HepG2 (cell line): ENCODE results near the gene SLC44A5. TPM values are rescaled to one million over a fixed set of nuclear protein-coding genes. Genes with fewer than 3 reads are reported as not detected.

Experiments
- ATAC-seq: fragments of 200-7000 bp; cut with Tn5 transposase; 3 replicates; pipeline ENCODE4 v1.9.1; 2020; ENCODE audit warnings: mild to moderate bottlenecking, moderate library complexity
- BruUV-seq: library from RNA; stranded (reverse); fragments of 400-500 nt; replicated peaks from 2 replicates; lab custom pipeline; 2021; lab: Mats Ljungman, UMichigan
- CTCF ChIA-PET: fragments of 300-600 bp; formaldehyde crosslinking; extraction: SDS; loops from one replicate; lab custom pipeline; 2021; ENCODE audit warnings: low total read pairs, inconsistent platforms, low intra/inter-chr PET ratio; lab: Yijun Ruan, JAX
- POLR2A ChIA-PET: fragments of 350-600 bp; sonication (Branson Sonifier 250); formaldehyde crosslinking; loops from one replicate; lab custom pipeline; 2020; ENCODE audit warnings: antibody characterized with exemption, inconsistent platforms; lab: Yijun Ruan, JAX
- DNase-seq: peaks from one replicate; pipeline ENCODE4 v3.0.0-alpha.2; 2015; ENCODE audit warnings: low spot score
- FAIRE-seq: peaks from 3 replicates; lab custom pipeline; 2011; peaks lifted over from hg19 to GRCh38; lab: Jason Lieb, UNC
- H2AFZ ChIP-seq: one replicate; pipeline ENCODE4 v1.6.1; 2011; ENCODE audit warnings: low read length, inconsistent platforms
- H3K27ac ChIP-seq: fragments of 300-600 bp; 3 replicates; pipeline ENCODE4 v1.8.0; 2011; ENCODE audit warnings: mixed run types, mild to moderate bottlenecking, mixed read lengths, low read length, inconsistent platforms; ENCODE audit not compliant: insufficient read depth; ENCODE audit errors: extremely low read length
- H3K27me3 ChIP-seq, 2 experiments: fragments of 200-600 bp in 1 of 2; 2 replicates in 1 of 2; 3 replicates in 1 of 2; pipeline versions ENCODE4 v1.6.0 to v1.8.0; 2011; ENCODE audit warnings: low read length in 2 of 2, mild to moderate bottlenecking in 2 of 2, moderate library complexity in 2 of 2, inconsistent platforms in 1 of 2; ENCODE audit not compliant: insufficient read depth in 2 of 2, control insufficient read depth in 1 of 2
- H3K36me3 ChIP-seq, 2 experiments: fragments of 200-600 bp in 1 of 2; replicated peaks in 1 of 2; 2 replicates in 1 of 2; 3 replicates in 1 of 2; pipeline versions ENCODE4 v1.5.1 to v1.8.0; 2011; ENCODE audit warnings: low read length in 2 of 2, inconsistent platforms in 1 of 2; ENCODE audit not compliant: insufficient read depth in 2 of 2, control insufficient read depth in 1 of 2
- H3K4me1 ChIP-seq: 2 replicates; pipeline ENCODE4 v1.5.1; 2012; ENCODE audit warnings: low read length, inconsistent platforms; ENCODE audit not compliant: insufficient read depth
- H3K4me2 ChIP-seq: 2 replicates; pipeline ENCODE4 v1.6.0; 2011; ENCODE audit warnings: low read depth, low read length, inconsistent platforms
- H3K4me3 ChIP-seq, 3 experiments: fragments of 200-600 bp in 1 of 3; sonication (generic), shearing (Covaris generic) in 1 of 3; replicated peaks in 1 of 3; 2 replicates each; pipeline ENCODE4 v1.5.1; 2011 to 2016; ENCODE audit warnings: low read length in 3 of 3, inconsistent platforms in 2 of 3, low read depth in 2 of 3, mild to moderate bottlenecking in 2 of 3, control low read depth in 1 of 3, mixed read lengths in 1 of 3; ENCODE audit not compliant: insufficient read depth in 1 of 3
- H3K79me2 ChIP-seq: one replicate; pipeline ENCODE4 v1.6.1; 2011; ENCODE audit warnings: low read length, inconsistent platforms; ENCODE audit not compliant: insufficient read depth
- H3K9ac ChIP-seq: 2 replicates; pipeline ENCODE4 v1.6.0; 2011; ENCODE audit warnings: mild to moderate bottlenecking, low read depth, low read length, inconsistent platforms; ENCODE audit not compliant: insufficient read depth
- H3K9me3 ChIP-seq: 2 replicates; pipeline ENCODE4 v1.5.1; 2012; ENCODE audit warnings: mild to moderate bottlenecking, low read length
- H4K20me1 ChIP-seq: 2 replicates; pipeline ENCODE4 v1.6.0; 2011; ENCODE audit warnings: inconsistent platforms, mild to moderate bottlenecking, low read length, moderate library complexity; ENCODE audit not compliant: insufficient read depth
- ATF1 ChIP-seq: IDR thresholded peaks from 2 replicates; pipeline ENCODE4 v1.6.1; 2016; ENCODE audit warnings: mild to moderate bottlenecking, control low read depth
- ATF7-NPFF ChIP-seq: sonication (generic); formaldehyde crosslinking; IDR thresholded peaks from 2 replicates; pipeline ENCODE4 v1.8.1; 2023; ENCODE audit warnings: mild to moderate bottlenecking, low read depth, missing genetic modification reagents, moderate library complexity
- HNF4G ChIP-seq, 2 experiments: sonication (generic) in 1 of 2; formaldehyde crosslinking in 1 of 2; IDR thresholded peaks; 2 replicates each; pipeline versions ENCODE4 v1.4.0 to v1.6.1; 2011 to 2020; ENCODE audit warnings: borderline replicate concordance in 2 of 2, low read depth in 2 of 2, mild to moderate bottlenecking in 2 of 2, low read length in 1 of 2, missing genetic modification reagents in 1 of 2, moderate library complexity in 1 of 2
- LRRFIP1 ChIP-seq: sonication (generic); formaldehyde crosslinking; conservative IDR thresholded peaks from 2 replicates; pipeline ENCODE4 v1.4.0; 2020; ENCODE audit warnings: missing genetic modification reagents
- MBD4 ChIP-seq: IDR thresholded peaks from 2 replicates; pipeline ENCODE4 v1.6.1; 2012; ENCODE audit warnings: low read length, inconsistent platforms, borderline replicate concordance
- MTF1 ChIP-seq: sonication (generic); formaldehyde crosslinking; IDR thresholded peaks from 2 replicates; pipeline ENCODE4 v1.5.0; 2020; ENCODE audit warnings: missing genetic modification reagents
- ONECUT2 ChIP-seq: sonication (generic); formaldehyde crosslinking; IDR thresholded peaks from 2 replicates; pipeline ENCODE4 v1.4.0; 2020; ENCODE audit warnings: missing genetic modification reagents
- PHF8 ChIP-seq: sonication (generic); formaldehyde crosslinking; IDR thresholded peaks from 2 replicates; pipeline ENCODE4 v1.5.0; 2020; ENCODE audit warnings: missing genetic modification reagents
- RNF219 ChIP-seq: sonication (generic); formaldehyde crosslinking; IDR thresholded peaks from 2 replicates; pipeline ENCODE4 v1.5.0; 2020; ENCODE audit warnings: mild to moderate bottlenecking, missing genetic modification reagents
- THAP11 ChIP-seq: IDR thresholded peaks from 2 replicates; pipeline ENCODE4 v1.6.1; 2016; ENCODE audit warnings: missing biosample characterization, missing genetic modification reagents
- TRIM24 ChIP-seq: sonication (generic); formaldehyde crosslinking; IDR thresholded peaks from 2 replicates; pipeline ENCODE4 v1.8.0; 2022; ENCODE audit warnings: mild to moderate bottlenecking, missing genetic modification reagents
- TSC22D2 ChIP-seq: sonication (generic); formaldehyde crosslinking; IDR thresholded peaks from 2 replicates; pipeline ENCODE4 v1.5.1; 2020; ENCODE audit warnings: missing genetic modification reagents, mild to moderate bottlenecking, borderline replicate concordance
- ZFP1 ChIP-seq: IDR thresholded peaks from 2 replicates; pipeline ENCODE4 v1.6.1; 2016
- ZKSCAN5 ChIP-seq: sonication (generic); formaldehyde crosslinking; IDR thresholded peaks from 2 replicates; pipeline ENCODE4 v1.5.1; 2020; ENCODE audit warnings: mild to moderate bottlenecking, missing genetic modification reagents
- ZNF350 ChIP-seq: sonication (generic); formaldehyde crosslinking; IDR thresholded peaks from 2 replicates; pipeline ENCODE4 v1.4.0; 2020; ENCODE audit warnings: mild to moderate bottlenecking, low read depth, missing genetic modification reagents, borderline replicate concordance
- ZNF761 ChIP-seq: sonication (generic); formaldehyde crosslinking; conservative IDR thresholded peaks from 2 replicates; pipeline ENCODE4 v1.4.0; 2020; ENCODE audit warnings: mild to moderate bottlenecking, missing genetic modification reagents
- WGBS: methylation state at CpG from one replicate; pipeline ENCODE4 v1.1.6; 2017; ENCODE audit warnings: low lambda C conversion rate; 5-methylcytosine and 5-hydroxymethylcytosine counted together
- in situ Hi-C: cut with HindIII; loops from 2 replicates; pipeline ENCODE4 v1.10.0; 2017; ENCODE audit warnings: low pct_unique_long_range_greater_than_20kb; ENCODE audit not compliant: extremely low pct_ligation_motif_present
- intact Hi-C: fragments of 100-400 bp; cut with micrococcal nuclease; formaldehyde crosslinking; loops from one replicate; pipeline ENCODE4 v1.10.0; 2022; ENCODE audit not compliant: unreplicated experiment
- polyA plus RNA-seq, 8 experiments: library from polyadenylated mRNA; depleted of rRNA in 3 of 8; stranded (reverse) in 7 of 8; unstranded in 1 of 8; fragments of >200 nt; fragmentation: Illumina TruSeq in 4 of 8; extraction: Trizol in 4 of 8; gene quantifications; 2 replicates each; pipeline versions ENCODE4 v1.2.1 to v1.2.3, GENCODE V29; 2011 to 2016; ENCODE audit warnings: low read depth in 4 of 8, missing spikeins in 1 of 8, mixed read lengths in 1 of 8; ENCODE audit not compliant: insufficient read depth in 1 of 8
- total RNA-seq, 5 experiments: library from RNA; depleted of rRNA; stranded (reverse); fragments of >200 nt; fragmentation: Illumina TruSeq; extraction: Trizol; gene quantifications; 2 replicates each; pipeline ENCODE4 v1.2.3, GENCODE V29; 2016; ENCODE audit warnings: low read depth in 1 of 5
- TF ChIP-seq, protein P1 (sequence below): sonication (generic); formaldehyde crosslinking; IDR thresholded peaks from 2 replicates; pipeline ENCODE4 v1.4.0; 2020; ENCODE audit warnings: missing genetic modification reagents
- TF ChIP-seq, protein P2 (sequence below): IDR thresholded peaks from 2 replicates; pipeline ENCODE4 v1.6.1; 2016

SLC44A5 gene
- total and polyA plus RNA-seq, 2 of the 13 experiments (the other 11 are each of a cell fraction or from before 2014, with no cell fraction given) = 8.0 to 16.0 TPM

- no peak for TF ChIP-seq THAP11 (CRISPR knock-in tag)
Measured at GRCh38 chr1:75400716-75401115, 210.2 kb downstream of the SLC44A5 start (continued).

GRCh38 chr1:75396745-75397144 is 214.2 kb downstream of the SLC44A5 start:
- Histone ChIP-seq H3K4me2 (no peak overlapping the region), H4K20me1 (no peaks in the 10 kb centered on the region), H3K4me3 (no peak overlapping the region), H3K79me2 (no peaks in the 10 kb centered on the region), H3K9me3 (no peaks in the 10 kb centered on the region), H2AFZ (no peak overlapping the region), H3K36me3 (no peaks in the 10 kb centered on the region), H3K27me3 (no peaks in the 10 kb centered on the region), H3K27ac (no peak overlapping the region), H3K4me1 (no peaks in the 10 kb centered on the region), H3K9ac (no peak overlapping the region)
- ATAC-seq (no peak), DNase-seq (no peak), FAIRE-seq (no peak)
- in situ Hi-C loops = no loop called here
- intact Hi-C loops = no loop called here
- TF ChIP-seq MBD4 = no peak
- no peak for TF ChIP-seq MTF1 (CRISPR knock-in tag)
- no peak for TF ChIP-seq ZNF761
- no peak for TF ChIP-seq HNF4G (IDR thresholded peaks at IDR 0.05; ENCODE audit: borderline replicate concordance, low read depth, low read length)
- no peak for TF ChIP-seq HNF4G (CRISPR knock-in tag; IDR thresholded peaks at IDR 0.05; ENCODE audit: borderline replicate concordance, low read depth)
- TF ChIP-seq TRIM24 (CRISPR knock-in tag) = no peak
- no peak for TF ChIP-seq ONECUT2
- TF ChIP-seq ZKSCAN5 (CRISPR knock-in tag) = no peak
- no peak for TF ChIP-seq PHF8 (CRISPR knock-in tag)
- no peak for TF ChIP-seq ATF1 (CRISPR knock-in tag)
- TF ChIP-seq LRRFIP1 (CRISPR knock-in tag) = no peak
- TF ChIP-seq ATF7-NPFF = no peak
- TF ChIP-seq TSC22D2 (CRISPR knock-in tag) = no peak
- TF ChIP-seq ZNF350 (CRISPR knock-in tag) = no peak
- TF ChIP-seq RNF219 (CRISPR knock-in tag) = no peak
- TF ChIP-seq, protein P1, sequence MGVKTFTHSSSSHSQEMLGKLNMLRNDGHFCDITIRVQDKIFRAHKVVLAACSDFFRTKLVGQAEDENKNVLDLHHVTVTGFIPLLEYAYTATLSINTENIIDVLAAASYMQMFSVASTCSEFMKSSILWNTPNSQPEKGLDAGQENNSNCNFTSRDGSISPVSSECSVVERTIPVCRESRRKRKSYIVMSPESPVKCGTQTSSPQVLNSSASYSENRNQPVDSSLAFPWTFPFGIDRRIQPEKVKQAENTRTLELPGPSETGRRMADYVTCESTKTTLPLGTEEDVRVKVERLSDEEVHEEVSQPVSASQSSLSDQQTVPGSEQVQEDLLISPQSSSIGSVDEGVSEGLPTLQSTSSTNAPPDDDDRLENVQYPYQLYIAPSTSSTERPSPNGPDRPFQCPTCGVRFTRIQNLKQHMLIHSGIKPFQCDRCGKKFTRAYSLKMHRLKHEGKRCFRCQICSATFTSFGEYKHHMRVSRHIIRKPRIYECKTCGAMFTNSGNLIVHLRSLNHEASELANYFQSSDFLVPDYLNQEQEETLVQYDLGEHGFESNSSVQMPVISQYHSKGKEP = no peak
- TF ChIP-seq, protein P2, sequence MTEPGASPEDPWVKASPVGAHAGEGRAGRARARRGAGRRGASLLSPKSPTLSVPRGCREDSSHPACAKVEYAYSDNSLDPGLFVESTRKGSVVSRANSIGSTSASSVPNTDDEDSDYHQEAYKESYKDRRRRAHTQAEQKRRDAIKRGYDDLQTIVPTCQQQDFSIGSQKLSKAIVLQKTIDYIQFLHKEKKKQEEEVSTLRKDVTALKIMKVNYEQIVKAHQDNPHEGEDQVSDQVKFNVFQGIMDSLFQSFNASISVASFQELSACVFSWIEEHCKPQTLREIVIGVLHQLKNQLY = no peak
- TF ChIP-seq ZFP1 (CRISPR knock-in tag) = no peak
- BruUV-seq = no TSS peak
- 22% methylated on average over 1 of the region's 1 CpG for WGBS
- CTCF ChIA-PET = no interaction called here
- POLR2A ChIA-PET = no interaction called here
